Esophagus squamous epithelium (tissue), 4 donors: ENCODE data around the gene DDX19B.

Source experiments
- CTCF ChIP-seq, 6 experiments: fragments of 450-650 bp in 4 of 6; fragments of 200-600 bp in 2 of 6; sonication (generic) in 2 of 6; IDR thresholded peaks; one replicate each; pipeline ENCODE4 v1.5.1; 2016 to 2019; ENCODE audit warnings: antibody characterized with exemption in 6 of 6, mild to moderate bottlenecking in 4 of 6, moderate library complexity in 4 of 6
- POLR2A ChIP-seq, 4 donors: fragments of 450-650 bp; IDR thresholded peaks; one replicate each; pipeline ENCODE4 v1.6.1; 2017; ENCODE audit warnings: antibody characterized with exemption in 4 of 4, mild to moderate bottlenecking in 4 of 4, moderate library complexity in 3 of 4

- TF ChIP-seq CTCF (IDR thresholded peaks at IDR 0.05) (peak in 2 of 6 experiments; percentile 15 to 21), POLR2A (IDR thresholded peaks at IDR 0.05) (peak in 3 of 4 donors; percentile 87 to 93 (median 92))
Measured at GRCh38 chr16:70289229-70290094, 9.5 kb upstream of the DDX19B start, which contains the start of gene AARS1.
